Measurements from ENCODE around the gene VIT.
A peak's percentile ranks its signal among the peaks of the same experiment; 100 is the strongest.
"Not testable (repeated sequence)": the region's sequence is repeated elsewhere in the genome, so short reads cannot be mapped to it uniquely, and the experiment has no call there.

Gene VIT

DNA sequence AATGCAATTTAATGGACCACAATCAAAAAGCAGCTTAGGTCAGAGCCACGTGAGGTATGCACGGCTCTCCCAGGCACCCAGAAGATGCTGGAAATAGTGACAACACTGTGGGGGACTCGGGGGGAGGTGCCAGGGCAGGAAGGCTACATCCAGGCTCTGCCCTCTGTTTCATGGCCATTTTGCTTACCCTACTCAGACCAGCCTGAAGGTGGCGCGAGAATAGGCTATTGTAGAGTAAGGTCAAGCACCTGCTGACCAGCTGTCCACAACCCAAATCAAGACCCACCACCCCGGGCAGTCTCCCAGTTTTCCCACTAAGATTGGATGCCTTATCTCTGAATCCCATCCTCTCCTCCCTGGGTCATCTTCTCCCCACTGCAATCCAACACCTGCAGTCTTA, 115.7 kb downstream of the VIT start:
- DNase-seq = no peak

DNA sequence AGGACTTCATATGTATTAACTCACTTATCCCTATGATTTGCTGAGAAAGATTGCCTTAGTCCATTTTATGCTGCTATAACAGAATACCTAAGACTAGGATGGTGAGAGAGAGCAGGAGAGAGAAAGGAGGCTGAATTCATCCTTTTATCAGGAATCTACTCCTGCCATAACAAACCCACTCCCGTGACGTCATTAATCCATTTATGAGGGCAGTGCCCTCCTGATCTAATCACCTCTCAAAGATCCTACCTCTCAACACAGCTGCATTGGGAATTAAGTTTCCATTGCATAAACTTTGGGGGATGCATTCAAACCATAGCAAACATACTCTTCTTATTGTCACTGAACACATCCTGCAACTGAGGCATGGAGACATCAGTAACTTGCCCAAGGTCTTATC, 122.0 kb downstream of the VIT start:
- DNase-seq = no peak

DNA sequence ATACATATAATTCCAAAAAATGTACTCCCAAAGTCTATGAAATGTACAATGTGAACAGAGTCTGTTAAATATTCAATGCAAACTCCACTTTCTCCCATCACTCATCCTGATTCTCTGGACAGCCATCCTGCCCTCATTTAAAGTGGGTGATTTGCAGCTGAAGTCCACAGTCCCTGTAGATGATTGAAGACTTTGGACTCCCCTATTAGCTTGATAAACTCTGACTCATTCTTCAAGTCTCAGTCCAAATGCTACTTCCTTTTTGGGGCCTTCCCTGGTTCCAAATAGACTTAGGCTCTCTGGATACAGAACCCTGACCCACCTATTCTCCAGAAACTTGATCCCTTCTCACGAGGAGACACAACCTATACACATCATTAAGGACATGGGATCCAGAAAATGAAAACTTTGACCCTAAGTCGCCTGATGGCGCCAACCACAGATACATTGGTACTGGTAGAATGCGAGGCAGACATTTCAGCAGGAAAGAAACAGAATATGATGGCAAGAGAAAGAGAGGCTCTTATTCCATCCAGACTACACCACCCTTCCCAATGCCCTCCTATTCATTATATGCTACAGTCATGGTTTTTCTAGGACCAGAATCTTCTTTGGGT, 122.7 kb downstream of the VIT start:
- DNase-seq = no peak

DNA sequence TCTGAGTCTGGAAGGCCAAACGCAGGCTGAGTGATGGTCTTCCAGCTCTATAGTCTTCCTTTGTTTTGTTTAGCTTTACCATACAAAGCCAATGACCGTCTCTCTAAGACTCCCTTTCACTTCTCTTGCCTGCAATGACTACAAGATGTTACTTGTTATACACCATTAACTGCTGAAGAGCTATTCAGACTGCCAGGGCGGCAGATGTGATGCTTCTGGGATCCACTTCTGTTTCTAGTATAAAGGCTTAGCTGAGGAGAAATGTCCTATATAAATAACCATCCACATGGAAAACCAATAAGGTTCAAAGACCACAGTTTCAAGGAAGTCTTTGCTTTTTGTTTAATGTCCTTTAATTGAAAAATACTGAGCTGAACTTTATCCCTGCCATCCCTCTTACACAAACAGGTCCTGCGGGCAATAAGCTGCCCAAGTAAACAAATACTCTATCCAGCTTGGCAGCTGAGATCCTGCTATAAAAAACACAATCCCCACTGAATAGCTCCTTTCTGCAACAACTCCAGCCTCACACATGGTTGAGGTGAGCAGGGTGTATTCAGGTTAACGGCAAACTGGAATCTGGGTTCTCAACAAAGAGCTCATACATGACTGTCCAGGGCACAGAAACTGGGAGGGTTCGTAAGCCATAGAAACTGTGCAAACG, 124.6 kb downstream of the VIT start:
- peak; percentile 37 for DNase-seq

DNA sequence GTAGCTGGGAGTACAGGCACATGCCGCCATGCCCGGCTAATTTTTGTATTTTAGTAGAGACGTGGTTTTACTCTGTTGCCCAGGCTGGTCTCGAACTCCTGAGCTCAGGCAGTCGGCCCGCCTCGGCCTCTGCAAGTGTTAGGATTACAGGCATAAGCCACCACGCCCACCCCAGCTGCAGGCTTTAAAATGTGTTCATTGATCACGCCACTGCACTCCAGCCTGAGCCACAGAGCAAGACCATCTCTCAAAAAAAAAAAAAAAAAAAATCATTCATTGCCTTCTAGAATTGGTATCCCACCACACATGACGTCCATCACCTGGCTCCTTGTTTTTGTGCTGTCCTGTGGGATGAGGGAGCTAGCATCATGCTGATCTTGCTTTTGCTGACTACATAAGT, 127.4 kb downstream of the VIT start:
- no peak for DNase-seq

DNA sequence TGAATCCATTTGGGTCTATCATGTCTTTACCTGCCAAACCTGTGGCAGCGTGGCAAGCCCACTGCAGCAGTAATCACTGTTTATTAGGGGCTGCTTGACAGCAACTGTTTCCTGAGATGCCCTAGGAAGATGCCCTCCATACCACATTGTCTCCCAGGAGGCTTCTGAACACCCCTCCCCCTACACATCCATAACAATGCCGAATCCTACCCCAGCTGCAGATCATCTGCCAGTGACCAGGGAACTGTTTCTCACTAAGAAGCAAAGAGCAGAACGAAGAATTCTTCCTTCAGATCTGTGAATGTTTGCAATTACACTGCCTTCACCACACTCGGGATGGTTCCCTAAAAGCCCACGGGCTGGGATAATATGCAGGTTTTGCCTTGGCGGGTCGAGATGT, 127.8 kb downstream of the VIT start:
- DNase-seq = no peak

DNA sequence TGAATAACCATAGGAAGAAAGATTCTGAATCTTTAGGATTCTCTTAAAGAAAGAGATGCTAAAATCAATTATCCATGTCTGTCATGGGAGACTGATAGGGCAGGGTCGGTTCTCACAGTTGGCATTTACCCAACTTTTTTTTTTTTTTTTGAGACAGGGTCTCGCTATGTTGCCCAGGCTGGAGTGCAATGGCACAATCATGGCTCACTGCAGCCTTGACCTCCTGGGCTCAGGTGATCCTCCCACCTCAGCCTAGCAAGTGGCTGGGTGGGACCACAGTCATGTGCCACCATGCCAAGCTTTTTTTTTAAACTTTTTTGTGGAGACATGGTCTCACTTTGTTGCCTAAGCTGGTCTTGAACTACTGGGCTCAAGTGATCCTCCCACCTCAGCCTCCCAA, 128.2 kb downstream of the VIT start:
- DNase-seq = not testable (repeated sequence)

DNA sequence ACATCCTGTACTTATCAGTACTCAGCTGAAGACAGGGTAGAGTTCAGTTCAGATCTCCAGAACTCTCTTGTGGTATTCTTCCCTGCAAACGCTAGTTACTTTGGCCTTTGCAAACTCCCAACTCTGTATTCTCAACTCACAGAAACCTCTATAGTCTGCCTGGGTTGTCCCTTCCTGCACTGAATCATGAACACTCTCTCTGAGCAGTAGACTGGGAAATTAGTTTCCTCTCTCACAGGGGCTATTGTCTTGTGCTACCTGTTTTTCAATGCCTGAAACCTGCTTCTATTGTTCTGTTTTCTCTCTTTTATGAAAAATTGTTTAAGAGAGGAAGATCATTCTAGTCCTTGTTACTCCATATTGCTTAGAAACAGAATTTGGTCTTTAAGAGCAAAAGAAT, 134.7 kb downstream of the VIT start:
- DNase-seq = no peak

DNA sequence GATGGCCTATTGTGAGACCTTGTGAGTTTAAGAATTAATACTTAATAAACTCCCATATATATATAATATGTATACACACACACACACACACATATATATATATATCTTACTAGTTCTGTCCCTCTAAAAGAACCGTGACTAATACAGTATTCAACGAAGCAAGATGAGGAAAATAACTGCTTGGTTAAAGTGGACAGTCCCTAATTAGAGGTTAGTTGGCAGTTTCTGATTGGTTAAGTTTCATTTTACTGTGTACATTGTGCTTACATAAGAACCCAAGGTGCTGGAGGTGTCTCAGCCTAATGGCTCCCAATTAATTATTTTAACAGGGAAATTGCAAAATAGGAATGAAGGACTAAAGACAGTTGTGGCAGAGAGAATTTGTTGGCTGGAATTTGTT, 137.7 kb downstream of the VIT start:
- DNase-seq = no peak

DNA sequence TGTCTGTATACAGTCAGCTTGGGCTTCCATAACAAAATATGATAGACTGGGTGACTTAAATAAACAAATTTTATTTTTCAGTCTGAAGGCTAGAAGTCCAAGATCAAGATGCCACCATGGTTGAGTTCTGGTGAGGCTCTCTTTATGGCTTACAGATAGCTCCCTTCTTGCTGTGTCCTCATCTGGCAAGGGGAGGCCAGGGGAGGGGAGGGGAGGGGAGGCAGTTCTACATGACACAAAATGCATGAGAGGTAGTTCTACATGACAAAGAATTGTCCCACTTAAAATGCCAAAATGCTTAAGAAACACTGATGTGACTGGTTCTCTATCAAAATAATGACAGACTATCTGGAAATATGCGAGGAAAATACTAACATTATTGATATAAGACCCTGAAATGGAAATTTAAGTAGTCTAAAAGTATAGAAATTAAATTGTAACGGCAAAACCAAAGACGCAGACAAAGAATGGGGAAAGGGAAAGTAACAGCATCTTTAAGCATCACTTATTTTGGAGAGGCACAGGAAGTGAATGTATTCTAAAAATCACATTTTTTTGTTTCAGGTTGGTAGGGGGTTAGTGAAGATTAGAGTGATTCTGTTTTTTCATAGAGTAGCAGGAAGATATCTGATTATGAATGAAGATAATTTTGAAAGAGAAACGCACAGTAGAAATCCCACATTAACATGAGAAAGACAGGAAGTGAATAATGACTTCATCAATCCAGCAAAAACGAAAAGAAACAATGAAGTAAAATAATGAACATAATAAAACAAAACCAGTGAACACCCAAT, 138.4 kb downstream of the VIT start:
- DNase-seq = no peak

DNA sequence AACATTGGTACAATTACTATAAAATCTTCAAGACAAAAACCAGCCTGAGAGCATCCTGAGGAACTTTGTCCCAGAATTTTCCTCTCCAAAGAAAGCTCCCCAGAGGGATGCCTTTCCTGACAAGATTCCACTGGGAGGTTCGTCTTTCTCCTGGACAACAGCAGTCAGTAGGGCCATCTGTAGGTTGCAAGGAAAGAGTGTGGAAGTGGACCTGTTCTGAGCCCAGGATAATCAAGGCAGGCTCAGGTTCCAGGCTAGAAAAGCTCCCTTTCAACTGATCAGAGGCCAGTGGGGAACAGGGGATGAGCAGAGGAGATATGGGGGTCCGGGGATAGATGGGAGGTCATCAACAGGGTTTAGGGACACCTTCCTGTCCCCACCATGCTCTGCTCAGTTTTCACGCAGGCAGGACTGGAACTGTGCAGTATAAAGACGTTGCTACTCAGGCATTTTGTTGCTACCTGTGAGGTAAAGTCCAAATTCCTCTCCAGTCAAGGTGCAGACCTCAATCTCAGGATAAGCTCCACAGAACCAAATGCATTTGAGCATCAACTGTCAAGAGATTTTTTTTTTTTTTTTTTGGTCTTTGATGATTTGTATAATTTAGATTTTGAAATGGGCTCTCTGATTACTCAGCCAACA, 143.6 kb downstream of the VIT start:
- no peak for DNase-seq

DNA sequence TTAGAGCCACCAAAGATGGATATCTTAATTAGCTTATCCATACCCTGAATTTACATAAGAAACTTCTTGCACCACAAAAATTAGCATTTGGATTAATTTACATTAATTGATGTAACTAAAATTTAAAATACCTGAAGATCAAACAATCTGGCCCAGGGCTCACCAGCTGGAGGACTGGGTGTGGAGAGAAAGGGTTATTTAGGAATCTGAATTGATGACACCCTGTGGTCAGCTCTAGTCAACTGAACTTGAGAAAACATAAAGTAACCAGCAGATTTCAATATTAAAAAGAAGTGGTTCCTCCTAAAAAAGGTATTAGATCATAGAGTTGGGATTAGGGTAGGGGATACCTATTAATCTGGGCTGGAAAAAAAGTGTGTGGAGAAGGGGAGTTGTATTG, 147.3 kb downstream of the VIT start:
- no peak for DNase-seq

DNA sequence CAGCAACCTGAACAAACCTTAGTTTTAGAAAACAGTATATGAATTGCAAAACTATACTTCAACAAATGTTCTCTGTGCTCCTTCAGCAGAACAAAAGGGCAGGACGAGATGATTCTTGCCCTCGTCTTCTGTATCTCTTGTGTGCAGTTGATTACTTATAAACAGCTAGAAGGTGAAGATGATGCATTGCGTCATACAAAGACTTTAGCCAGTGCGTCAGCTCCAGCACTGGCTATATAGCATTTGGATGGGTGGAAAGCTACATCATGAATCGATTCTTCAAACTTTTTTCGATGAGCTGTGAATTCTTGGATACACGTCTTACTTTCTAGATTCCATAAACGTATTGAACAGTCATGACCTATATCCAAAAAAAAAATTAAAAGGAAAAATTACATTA, 152.8 kb downstream of the VIT start:
- no peak for DNase-seq

DNA sequence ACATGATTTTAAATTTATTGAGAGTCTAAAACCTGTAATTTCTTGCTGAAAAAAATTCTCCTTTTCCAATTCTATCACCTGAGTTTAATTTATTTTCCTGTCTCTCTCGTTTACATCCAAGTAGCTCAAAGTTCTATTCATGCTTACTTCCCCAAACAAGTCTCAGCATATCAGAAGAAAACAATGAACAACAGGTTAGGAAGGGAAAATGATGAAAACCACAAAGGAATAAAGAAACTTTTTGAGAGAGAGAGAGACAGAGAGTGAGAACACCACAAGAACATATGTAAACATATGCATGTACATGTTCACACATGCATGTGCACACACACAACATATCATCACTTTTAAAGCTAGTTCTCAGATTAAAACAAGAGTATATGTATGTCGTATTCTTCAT, 157.7 kb downstream of the VIT start:
- no peak for DNase-seq

DNA sequence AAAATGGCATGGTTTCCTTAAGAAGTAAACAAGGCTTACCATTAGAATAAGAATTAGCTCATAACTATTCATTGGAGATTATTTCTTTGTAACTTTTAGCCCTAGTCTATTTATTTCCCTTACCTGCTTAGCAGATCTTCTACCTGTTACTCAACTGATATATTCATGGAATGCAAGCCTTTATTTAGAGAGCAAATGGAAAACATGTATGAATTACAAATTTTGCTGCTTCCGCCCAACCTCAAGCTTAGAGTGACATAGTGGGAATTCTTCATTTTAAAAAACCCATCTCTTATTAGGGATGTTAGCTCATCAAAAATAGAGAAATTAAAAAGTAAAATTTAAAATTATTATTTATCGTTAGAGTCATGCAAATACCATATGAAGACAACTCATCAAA, 158.9 kb downstream of the VIT start:
- no peak for DNase-seq

DNA sequence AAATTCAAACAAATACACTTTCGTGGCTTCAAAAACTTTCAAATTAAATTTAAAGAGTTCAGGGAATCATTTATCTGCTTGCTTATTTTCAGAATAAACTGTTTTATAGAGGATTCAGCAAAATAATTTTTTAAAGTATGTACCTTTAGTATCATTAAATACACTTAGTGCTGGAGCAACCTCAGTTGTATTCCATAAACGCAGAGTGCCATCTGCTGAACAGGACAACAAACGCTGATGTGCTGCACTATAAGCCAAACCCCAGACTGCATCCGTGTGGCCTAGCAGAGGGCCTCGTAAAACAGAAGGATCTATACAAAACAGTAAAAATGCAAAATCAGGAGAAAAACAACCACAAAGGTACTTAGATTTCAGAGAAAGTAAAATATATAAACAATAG, 161.2 kb downstream of the VIT start:
- no peak for DNase-seq

DNA sequence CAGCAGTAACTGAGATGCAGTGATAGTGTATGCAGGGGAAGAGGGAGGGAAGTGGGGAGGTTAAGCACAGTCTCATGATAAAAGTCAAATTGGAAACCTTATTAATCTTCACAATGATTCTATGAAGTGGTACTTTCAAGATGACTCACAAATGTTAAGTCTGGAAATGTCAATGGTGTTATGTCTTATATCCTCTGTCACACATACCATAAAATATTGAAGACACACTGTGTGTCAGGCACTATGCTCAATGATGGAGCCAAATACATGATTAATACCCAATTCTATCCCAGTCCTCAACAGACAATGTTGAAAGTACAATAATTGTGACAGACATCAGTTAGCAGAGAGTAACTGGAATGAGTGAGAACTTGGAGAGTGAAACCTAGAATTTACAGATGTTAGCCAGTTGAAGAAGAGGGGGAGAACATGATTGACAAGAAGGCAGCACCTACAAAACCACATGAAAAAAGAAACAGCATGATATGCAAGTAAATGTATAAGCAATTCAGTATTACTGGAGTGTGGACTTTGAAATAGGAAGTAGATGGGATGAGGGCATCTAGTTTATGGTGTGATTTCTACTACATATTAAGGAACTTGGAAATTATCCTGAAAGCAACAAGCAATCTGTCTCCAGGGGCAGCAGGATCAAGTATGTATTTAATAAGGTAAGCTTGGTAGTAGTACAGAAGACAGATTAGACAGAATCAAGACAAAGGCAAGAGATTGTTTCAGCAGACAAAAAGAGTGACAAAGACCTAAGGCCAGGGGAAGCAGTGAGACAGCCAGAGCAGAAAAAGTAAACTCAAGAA, 162.3 kb downstream of the VIT start:
- DNase-seq = no peak

DNA sequence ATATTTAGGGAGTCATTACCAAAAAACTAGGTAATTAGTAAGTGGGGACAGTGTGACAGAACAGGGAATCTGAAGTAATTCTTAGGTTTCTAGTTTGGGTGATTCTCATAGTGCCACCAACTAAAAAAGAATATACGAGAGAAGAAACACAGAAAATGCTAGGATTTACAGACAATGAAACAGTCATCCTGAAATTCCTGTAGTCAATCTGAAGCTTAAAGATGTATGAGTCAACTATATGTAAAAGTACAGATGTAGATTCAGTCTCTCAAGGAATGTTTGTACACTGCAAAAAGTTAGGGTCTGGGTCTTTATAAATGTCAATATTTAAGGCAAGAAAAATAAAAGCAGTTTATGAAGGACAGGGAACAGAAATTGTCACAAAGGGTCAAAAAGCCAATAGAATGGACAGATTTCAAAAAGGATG, 162.9 kb downstream of the VIT start:
- DNase-seq = no peak

DNA sequence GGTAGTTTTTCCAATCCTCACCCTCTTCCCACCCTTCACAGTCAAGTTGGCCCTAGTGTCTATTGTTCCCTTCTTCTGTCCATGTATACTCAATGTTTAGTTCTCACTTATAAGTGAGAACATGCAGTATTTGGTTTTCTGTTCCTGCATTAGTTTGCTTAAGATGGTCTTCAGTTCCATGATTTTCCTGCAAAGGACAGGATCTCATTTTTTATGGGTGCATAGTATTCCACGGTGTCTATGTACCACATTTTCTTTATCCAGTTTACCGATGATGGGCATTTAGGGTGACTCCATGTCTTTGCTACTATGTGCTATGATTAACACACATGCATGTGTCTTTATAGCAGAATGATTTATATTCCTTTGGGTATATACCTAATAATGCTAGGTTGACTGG, 165.4 kb downstream of the VIT start:
- DNase-seq = no peak

Measured in NCI-H1417 treated with DMSO at 0.1 percent for 48 hours (cell line).